Forelimb muscle (tissue), 1 donor: Measurements from ENCODE around the gene SLCO3A1. TPM values are rescaled to one million over a fixed set of nuclear protein-coding genes. Genes with fewer than 3 reads are reported as not detected.

Experiments used
- DNase-seq: peaks from one replicate; pipeline ENCODE4 v3.0.0-alpha.2; 2013; ENCODE audit warnings: low read depth
- polyA plus RNA-seq: library from polyadenylated mRNA; unstranded; fragments of 120-200 nt; gene quantifications from one replicate; pipeline ENCODE4 v1.2.1, GENCODE V29; 2013; ENCODE audit not compliant: insufficient read length

Gene SLCO3A1
- polyA plus RNA-seq, 1 donor: 4.0 TPM

- DNase-seq: no peak
Observed at GRCh38 chr15:92002666-92003065, 149.2 kb downstream of the SLCO3A1 start.

DNA sequence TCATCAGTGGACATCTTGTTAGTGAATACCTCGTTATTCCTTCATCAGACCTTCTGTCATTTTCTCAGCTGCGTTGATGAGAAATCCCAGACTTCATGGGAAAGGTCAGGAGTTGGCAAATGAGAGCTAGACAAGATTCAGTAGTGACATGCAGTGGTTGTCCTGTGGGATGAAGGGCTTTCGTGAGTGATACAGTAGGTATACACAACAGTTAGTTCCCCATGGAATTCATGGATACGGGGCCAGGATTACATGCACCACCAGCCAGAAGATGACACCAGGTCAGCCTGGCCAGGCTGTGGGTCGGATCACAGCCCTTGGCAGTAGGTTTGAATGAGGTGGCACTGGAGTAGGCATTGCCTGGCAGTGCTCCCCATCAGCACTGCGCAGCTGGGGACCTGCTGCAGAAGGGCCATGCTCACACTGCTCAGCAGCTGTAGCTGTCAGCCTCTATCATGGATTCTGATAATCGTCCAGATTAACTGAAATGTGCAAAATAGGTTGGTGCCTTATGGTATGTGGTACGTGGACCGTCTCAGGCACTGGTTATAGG is 150.1 kb downstream of the SLCO3A1 start:
- no peak for DNase-seq

DNA sequence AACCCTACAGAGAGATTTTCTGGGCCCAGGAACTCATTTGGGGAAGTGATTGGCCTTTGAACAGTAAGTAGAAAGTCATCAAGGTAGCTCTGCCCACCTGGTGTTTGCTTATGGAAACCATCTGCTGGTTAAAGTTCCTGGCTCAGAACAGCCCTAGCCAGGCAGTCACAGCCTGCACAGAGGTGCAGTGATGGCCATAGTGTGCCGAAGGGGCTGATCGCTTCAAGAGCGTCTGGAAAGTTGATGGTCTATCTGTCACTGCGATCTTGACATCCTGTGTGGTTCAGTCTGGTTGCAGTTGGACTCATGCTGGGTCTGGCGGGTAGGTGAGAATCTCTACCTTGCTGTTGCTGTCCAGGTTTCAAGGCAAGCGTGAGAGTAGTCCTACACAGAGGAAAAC is 151.6 kb downstream of the SLCO3A1 start:
- DNase-seq: no peak

DNA sequence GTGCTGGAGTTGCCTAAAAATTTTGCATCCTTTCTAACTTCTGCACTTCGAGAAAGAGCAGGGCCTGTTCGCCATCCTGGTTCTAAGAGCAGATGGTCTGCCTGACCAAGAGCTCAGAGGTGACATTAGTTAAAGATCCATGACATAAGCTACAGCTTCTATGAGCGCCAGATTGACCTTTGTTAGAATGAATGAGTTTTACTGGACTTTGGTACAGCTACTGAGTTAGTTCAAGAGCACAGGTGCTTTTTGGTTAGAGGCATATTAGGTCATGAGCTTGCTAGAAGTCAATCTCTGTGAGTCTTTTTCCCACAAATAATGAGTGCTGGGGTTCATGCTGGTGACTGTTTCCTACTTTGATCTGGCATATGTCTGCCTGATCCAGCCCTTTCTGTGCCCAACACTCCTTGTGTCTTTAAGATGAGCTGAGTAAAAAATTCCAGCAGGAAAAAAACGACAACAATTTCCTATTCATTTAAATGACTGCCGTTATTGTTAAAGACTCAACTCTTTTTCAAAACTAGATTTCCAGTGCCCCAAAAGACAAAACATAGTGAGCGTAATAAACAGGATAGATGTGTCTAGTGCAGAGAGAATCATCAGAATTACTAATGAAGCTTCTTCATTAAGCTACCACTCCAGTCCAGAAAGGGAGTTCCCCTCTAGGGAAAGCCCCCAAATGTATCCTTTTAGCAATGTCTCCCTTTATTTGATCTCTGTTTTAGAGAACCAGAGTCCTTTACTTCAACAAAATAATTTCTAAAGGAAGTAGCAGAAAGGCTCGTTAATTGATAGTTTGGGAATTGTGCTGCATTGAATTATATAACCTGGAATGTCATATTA is 152.9 kb downstream of the SLCO3A1 start:
- no peak for DNase-seq

DNA sequence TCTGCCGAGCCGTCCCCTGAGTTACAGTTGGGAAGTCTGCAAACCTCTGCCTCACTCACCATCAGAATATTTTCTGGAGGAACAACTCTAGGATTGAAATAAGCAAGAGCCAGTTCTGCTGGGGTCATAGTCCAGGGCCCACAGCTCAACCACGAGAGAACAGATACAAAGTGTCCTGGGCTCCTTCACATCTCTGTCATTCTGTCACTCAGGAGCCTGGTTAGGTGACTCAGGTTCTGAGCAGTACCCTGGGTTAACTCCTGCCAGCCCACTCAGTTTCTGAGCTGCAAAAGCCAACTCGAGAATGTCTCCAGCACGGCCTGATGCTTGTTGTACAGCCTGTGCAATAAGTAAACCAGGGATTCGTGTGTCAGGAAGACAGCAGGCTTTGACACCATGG is 155.7 kb downstream of the SLCO3A1 start:
- no peak for DNase-seq

DNA sequence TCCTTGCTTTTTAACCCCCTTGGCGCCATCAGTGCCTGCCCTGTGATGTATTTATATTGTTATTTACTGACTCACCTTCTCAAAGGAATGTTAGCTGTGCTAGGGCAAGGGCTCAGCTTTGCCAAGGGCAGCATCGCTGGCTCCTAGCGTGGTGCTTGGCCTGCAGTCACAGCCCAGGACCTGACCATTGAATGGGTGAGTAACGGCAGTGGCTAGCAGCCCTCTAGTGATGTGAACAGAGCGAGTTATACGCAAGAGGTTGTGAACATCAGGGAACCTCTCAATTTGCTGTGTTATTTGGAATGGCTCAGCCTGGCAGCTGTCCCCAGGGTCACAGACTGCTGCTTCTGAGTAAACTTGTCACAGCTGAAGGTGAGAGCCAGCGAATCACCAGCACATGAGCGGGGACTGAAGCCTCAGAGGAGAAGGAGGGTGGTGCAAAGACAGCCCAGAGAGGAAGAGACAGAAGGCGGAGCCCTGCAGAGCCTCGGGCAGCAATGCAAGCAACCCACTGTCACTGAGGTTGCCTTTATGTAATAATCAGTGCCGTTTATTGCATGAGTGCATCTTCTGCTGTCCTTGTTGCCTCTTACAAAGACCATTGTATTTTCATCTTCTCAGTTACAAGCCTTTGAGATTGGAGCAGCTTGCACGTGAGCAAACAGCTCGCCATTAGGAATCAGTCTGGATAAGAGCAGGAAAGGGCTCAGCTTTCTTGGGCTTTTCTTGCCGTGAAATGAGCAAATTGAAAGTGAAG is 158.3 kb downstream of the SLCO3A1 start:
- no peak for DNase-seq

GRCh38 chr15:92012368-92012629 is 158.8 kb downstream of the SLCO3A1 start:
- DNase-seq: no peak

DNA sequence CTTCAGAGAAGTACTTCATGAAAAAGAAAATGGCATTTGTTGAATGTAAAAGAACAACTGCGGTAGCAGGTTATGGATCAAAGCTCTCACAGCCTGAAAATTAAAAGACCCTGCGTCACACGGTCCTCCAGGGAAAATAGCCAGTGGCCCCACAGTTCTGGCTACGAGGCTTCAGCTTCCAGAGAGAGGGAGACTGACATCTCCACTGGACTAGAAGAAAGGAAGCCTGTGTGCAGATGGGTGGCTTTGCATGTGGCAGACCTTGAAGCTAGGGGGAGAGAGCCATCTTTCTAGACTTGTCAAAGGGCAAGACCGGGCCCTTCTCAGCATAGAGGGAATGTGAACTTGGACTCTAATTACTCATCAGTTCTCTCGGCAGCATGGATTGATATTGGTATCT is 159.4 kb downstream of the SLCO3A1 start:
- DNase-seq: no peak

GRCh38 chr15:92014281-92015030 is 160.9 kb downstream of the SLCO3A1 start:
- no peak for DNase-seq

DNA sequence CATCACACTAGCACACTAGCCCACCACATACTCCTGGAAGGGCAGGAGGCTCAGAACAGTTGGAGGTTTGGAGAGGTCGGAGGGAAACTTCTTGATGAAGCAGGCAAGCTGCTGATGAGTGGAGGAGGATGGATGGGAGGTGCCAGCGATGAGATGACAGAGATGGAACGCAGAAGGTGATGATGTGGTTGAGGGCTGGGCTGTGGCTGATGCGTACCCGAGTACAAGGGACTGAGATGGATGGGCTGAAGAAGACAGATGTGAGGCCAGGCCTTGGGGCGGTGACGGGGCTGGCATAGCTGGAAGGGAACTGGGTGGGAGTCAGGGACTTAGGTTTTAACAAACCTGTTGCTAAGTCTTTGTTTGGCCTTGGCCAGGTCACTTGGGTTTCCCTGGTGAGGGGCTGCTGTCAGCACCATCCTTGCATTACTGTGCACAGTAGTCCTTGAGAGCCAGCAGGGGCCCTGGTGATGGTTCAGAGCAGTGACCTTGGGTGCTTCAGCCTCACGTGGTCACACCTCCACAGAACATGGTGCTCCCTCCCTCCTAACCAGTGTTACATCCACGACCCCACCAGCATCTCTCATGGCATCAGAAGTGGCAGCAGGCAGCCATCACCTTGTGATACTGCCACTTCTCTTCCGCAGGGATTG is 164.5 kb downstream of the SLCO3A1 start:
- DNase-seq: no peak

- DNase-seq: no peak
Observed at GRCh38 chr15:92018535-92019239, 165.2 kb downstream of the SLCO3A1 start.

DNA sequence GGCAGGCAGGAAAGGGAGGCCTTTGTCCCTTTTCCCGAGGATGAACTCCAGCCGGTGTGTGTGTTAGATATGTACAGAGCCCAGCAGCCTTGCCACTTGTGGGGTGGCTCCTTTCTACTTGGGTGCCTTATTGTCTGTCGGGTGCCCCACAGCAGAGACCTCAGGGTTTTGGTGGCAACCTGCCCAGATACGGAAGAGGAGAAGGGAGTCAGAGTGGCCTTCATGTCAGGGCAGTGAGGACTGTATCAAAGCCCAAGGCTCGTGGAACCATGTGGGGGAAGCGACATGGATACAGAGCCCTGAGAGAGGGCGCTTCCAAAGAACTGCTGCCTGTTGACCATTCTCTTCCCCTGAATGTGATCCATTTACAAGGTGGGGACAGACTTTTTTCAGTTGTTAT is 166.2 kb downstream of the SLCO3A1 start:
- no peak for DNase-seq

DNA sequence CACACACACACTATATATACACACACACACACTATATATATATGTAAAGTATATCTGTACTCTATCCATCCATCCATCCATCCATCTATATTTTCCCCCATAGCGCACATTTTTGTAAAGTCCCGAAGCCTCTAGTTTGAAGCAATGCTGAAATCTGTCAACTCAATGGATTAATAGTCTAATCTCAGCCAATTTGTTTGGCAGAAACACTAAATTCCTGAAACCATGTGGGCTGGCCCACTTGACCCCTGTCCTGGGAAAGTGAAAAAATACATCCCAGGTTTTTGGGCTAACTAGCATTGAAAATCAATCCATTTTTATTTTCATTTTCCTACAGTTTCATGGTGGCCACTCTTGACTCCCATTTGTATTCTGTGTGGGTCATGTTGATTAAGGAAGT is 166.7 kb downstream of the SLCO3A1 start:
- no peak for DNase-seq

GRCh38 chr15:92020804-92021203 is 167.3 kb downstream of the SLCO3A1 start:
- no peak for DNase-seq

GRCh38 chr15:92021792-92022191 is 168.3 kb downstream of the SLCO3A1 start:
- no peak for DNase-seq

DNA sequence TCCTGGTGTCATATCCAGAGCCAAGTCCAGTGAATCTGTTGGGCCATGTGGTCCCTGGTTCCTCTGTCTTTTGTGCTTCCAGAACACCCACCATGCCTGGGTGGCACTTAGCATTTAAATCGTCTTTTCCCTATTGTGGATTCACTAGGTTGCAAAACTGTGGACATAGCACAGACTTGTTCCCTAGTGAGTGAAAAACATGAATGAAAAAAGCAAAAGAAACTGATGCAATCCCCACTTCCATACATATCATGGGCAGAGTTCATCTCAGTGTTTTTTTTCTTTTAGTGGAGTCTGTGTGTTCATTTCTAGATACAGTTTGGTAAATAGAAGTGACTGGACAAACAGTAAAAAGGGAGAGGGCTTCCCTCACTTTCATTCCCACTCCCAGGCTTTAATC is 170.5 kb downstream of the SLCO3A1 start:
- DNase-seq: no peak

- DNase-seq: no peak
Observed at GRCh38 chr15:92025706-92026270, 172.3 kb downstream of the SLCO3A1 start.

DNA sequence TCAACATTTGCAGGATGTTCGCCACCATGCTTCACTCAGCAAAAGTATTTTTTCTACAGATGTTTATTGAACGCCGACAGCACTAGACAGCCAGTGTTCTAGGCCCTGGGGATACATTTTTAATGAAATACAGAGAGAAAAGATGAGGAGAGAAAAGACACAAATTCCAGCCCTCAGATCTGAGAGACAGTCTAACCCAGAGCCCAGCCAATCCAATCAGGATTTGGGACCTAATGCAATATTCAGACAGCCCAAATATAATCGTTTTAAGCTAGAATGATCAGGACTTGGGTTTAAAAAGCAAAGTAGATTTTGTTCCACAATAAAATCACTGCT is 174.8 kb downstream of the SLCO3A1 start:
- peak; percentile 22 for DNase-seq

- DNase-seq: no peak
Observed at GRCh38 chr15:92029767-92030166, 176.3 kb downstream of the SLCO3A1 start.

DNA sequence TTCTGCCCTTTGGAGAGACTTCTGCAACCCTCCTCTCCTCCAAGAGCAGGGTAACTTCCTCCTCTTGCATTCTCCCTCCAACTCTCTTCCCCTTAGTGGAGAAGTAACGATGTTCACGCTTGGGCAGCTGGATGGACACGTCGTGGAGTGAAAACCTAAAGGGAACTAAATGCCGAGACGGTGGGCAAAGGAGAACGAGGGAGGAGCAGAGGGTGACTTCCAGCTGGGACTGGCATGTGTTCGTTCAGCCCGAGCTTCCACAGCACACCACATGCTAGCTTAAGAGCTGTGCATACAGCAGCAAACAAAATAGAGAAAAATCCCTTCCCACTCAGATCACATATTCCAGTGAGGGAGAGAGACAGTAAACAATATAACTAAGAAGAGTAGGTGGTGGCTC is 179.8 kb downstream of the SLCO3A1 start:
- no peak for DNase-seq

DNA sequence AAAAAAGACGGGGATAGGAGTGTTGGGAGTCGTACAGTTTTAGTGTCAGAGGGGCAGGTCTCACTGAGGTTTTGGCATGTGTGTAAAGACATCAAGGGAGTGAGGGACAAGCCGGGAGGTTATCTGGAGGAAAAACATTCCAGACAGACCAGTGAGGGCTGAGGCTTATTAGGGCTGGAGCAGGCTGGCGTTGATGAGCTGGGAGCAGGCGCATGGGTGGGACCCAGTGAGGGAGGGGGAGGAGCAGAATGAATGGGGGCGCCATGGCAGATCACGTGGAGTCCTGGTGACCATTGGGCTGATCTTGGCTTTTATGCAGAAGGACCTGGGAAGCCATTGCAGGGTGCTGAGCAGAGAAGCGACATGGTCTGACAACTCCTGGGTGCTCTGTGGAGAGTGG is 180.2 kb downstream of the SLCO3A1 start:
- no peak for DNase-seq
